ENCODE results near the gene DNAJC5G. TPM values are rescaled to one million over a fixed set of nuclear protein-coding genes. Genes with fewer than 3 reads are reported as not detected.

Gene DNAJC5G
- total RNA-seq, 5 donors from 2014 or later (not counting 1 experiment from before 2014, with no cell fraction given): not detected

- no peaks in the 10 kb centered on the region for H3K9me3 Mint-ChIP-seq
- no peaks in the 10 kb centered on the region for H3K36me3 Mint-ChIP-seq
- no peaks in the 10 kb centered on the region for H3K9me3 ChIP-seq
- no peak for DNase-seq
- POLR2A ChIA-PET: no interaction called here
- ATAC-seq (replicated peaks in 1 of 4): no peak
- peaks cover 0 to 13% of the 10 kb centered on the region in 2 experiments for H3K27me3 ChIP-seq (replicated peaks in 1 of 2; ENCODE audit: control insufficient read depth in 2 of 2, extremely low read depth in 1 of 2, insufficient read depth in 2 of 2, low read length in 1 of 2)
- no peaks in the 10 kb centered on the region for H3K4me1 ChIP-seq (ENCODE audit: control insufficient read depth in 1 of 2, extremely low read depth in 1 of 2, insufficient read depth in 2 of 2, low read length in 2 of 2)
- H3K36me3 ChIP-seq (ENCODE audit: control insufficient read depth in 2 of 2, extremely low read depth in 1 of 2, insufficient read depth in 1 of 2, low read length in 1 of 2): no peaks in the 10 kb centered on the region
- no peak overlapping the region for H3K4me3 Mint-ChIP-seq
- peaks cover 6 to 18% of the 10 kb centered on the region in 2 donors for H3K27me3 Mint-ChIP-seq
- no peak overlapping the region for H3K4me3 ChIP-seq (ENCODE audit: control insufficient read depth in 1 of 2, extremely low read depth in 1 of 2, low read length in 1 of 2)
- WGBS (ENCODE audit: insufficient coverage): 80% methylated on average over 1 of the region's 5 CpGs
- no peak overlapping the region for H3K27ac Mint-ChIP-seq
- H3K27ac ChIP-seq (ENCODE audit: low read length): no peak overlapping the region
- H3K4me1 Mint-ChIP-seq: no peaks in the 10 kb centered on the region
- CTCF ChIA-PET: no interaction called here
Measured at GRCh38 chr2:27290549-27290948, 15.3 kb downstream of the DNAJC5G start.

DNA sequence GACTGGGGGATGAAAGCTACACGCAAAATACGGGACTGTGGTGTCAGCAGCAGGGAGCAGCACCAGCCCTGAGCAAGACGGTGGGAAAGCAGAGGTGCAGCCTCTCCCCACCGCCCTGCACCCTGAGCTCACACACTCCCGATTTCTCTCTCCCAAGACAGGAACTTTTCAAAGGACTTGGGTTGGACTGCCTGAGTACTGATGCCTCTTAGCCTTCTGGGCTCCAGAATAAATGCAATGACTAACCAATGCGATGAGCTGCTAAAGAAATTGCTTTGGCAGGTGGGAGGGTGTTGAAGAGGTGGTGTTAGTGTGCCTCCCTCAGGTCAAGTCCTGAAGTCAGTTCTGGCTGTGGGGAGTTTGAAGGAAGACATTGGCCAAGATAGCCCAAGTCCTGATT, 16.6 kb downstream of the DNAJC5G start:
- 85% methylated on average over 3 of the region's 6 CpGs for WGBS (ENCODE audit: insufficient coverage)
- Mint-ChIP-seq H3K27ac (no peak overlapping the region), H3K4me3 (no peak overlapping the region), H3K9me3 (no peaks in the 10 kb centered on the region), H3K36me3 (no peaks in the 10 kb centered on the region), H3K4me1 (no peaks in the 10 kb centered on the region), H3K27me3 (peaks cover 10 to 17% of the 10 kb centered on the region in 2 donors)
- Histone ChIP-seq H3K27ac (ENCODE audit: low read length) (no peak overlapping the region), H3K4me1 (ENCODE audit: control insufficient read depth in 1 of 2, extremely low read depth in 1 of 2, insufficient read depth in 2 of 2, low read length in 2 of 2) (no peaks in the 10 kb centered on the region), H3K36me3 (ENCODE audit: control insufficient read depth in 2 of 2, extremely low read depth in 1 of 2, insufficient read depth in 1 of 2, low read length in 1 of 2) (no peaks in the 10 kb centered on the region), H3K9me3 (no peaks in the 10 kb centered on the region), H3K4me3 (ENCODE audit: control insufficient read depth in 1 of 2, extremely low read depth in 1 of 2, low read length in 1 of 2) (no peak overlapping the region), H3K27me3 (replicated peaks in 1 of 2; ENCODE audit: control insufficient read depth in 2 of 2, extremely low read depth in 1 of 2, insufficient read depth in 2 of 2, low read length in 1 of 2) (peaks cover 0 to 13% of the 10 kb centered on the region in 2 experiments)
- DNase-seq: no peak
- ChIA-PET CTCF (interaction anchor here (1.0 to 1.2 kb wide), 2 partner anchors 11 to 12 kb away, joined by 4 to 5 read pairs; no protein-coding TSS in a partner anchor), POLR2A (no interaction called here)
- no peak for ATAC-seq (replicated peaks in 1 of 4)

DNA sequence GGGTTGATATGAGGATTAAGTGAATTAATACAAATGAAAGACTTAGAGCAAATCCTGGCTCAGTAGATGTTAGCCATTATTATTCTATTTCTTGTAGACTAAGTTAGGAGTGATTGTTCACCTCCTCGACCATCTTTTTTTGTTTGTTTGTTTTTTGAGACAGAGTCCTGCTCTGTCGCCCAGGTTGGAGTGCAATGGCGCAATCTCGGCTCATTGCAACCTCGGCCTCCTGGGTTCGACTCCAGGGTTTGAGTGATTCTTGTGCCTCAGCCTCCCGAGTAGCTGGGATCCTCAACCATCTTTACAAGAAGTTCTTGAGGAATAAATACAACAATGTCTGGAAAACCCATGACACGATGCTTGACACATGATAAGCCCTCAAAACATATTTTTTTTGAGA, 19.7 kb downstream of the DNAJC5G start:
- ChIA-PET CTCF (no interaction called here), POLR2A (no interaction called here)
- Mint-ChIP-seq H3K9me3 (no peaks in the 10 kb centered on the region), H3K36me3 (no peaks in the 10 kb centered on the region), H3K4me1 (no peaks in the 10 kb centered on the region), H3K27me3 (peaks cover 17 to 25% of the 10 kb centered on the region in 2 donors), H3K27ac (no peak overlapping the region), H3K4me3 (no peak overlapping the region)
- Histone ChIP-seq H3K27me3 (replicated peaks in 1 of 2; ENCODE audit: control insufficient read depth in 2 of 2, extremely low read depth in 1 of 2, insufficient read depth in 2 of 2, low read length in 1 of 2) (peaks cover 0 to 25% of the 10 kb centered on the region in 2 experiments), H3K9me3 (no peaks in the 10 kb centered on the region), H3K4me3 (ENCODE audit: control insufficient read depth in 1 of 2, extremely low read depth in 1 of 2, low read length in 1 of 2) (no peak overlapping the region), H3K4me1 (ENCODE audit: control insufficient read depth in 1 of 2, extremely low read depth in 1 of 2, insufficient read depth in 2 of 2, low read length in 2 of 2) (no peaks in the 10 kb centered on the region), H3K36me3 (ENCODE audit: control insufficient read depth in 2 of 2, extremely low read depth in 1 of 2, insufficient read depth in 1 of 2, low read length in 1 of 2) (no peaks in the 10 kb centered on the region), H3K27ac (ENCODE audit: low read length) (no peak overlapping the region)
- 86% methylated on average over 8 of the region's 8 CpGs for WGBS (ENCODE audit: insufficient coverage)
- ATAC-seq (replicated peaks in 1 of 4) (no peak), DNase-seq (no peak)

DNA sequence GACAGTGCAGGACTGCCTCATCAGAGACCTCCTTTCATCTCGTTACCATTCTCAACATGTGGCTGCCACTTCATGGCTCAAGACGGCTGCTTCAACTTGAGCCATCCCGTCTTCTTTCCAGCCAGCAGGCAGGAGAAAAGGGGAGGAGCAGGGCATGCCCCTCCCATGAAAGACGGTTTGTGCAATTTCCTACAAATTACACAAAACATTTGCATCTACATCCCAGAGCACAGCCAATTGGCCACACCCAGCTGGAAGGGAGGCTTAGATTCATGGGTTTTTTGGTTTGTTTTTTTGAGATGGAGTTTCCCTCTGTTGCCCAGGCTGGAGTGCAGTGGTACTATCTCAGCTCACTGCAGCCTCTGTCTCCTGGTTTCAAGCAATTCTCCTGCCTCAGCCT, 21.2 kb downstream of the DNAJC5G start:
- DNase-seq (no peak), ATAC-seq (replicated peaks in 1 of 4) (no peak)
- H3K27me3 Mint-ChIP-seq: peaks cover 15 to 23% of the 10 kb centered on the region in 2 donors
- Histone ChIP-seq H3K4me1 (ENCODE audit: control insufficient read depth in 1 of 2, extremely low read depth in 1 of 2, insufficient read depth in 2 of 2, low read length in 2 of 2) (no peaks in the 10 kb centered on the region), H3K27me3 (replicated peaks in 1 of 2; ENCODE audit: control insufficient read depth in 2 of 2, extremely low read depth in 1 of 2, insufficient read depth in 2 of 2, low read length in 1 of 2) (peaks cover 0 to 25% of the 10 kb centered on the region in 2 experiments), H3K4me3 (ENCODE audit: control insufficient read depth in 1 of 2, extremely low read depth in 1 of 2, low read length in 1 of 2) (no peak overlapping the region), H3K27ac (ENCODE audit: low read length) (no peak overlapping the region), H3K36me3 (ENCODE audit: control insufficient read depth in 2 of 2, extremely low read depth in 1 of 2, insufficient read depth in 1 of 2, low read length in 1 of 2) (no peaks in the 10 kb centered on the region), H3K9me3 (no peaks in the 10 kb centered on the region)
- POLR2A ChIA-PET: no interaction called here
- no peaks in the 10 kb centered on the region for H3K4me1 Mint-ChIP-seq
- H3K36me3 Mint-ChIP-seq: no peaks in the 10 kb centered on the region
- CTCF ChIA-PET: no interaction called here
- 81% methylated on average over 3 of the region's 4 CpGs for WGBS (ENCODE audit: insufficient coverage)
- no peaks in the 10 kb centered on the region for H3K9me3 Mint-ChIP-seq
- no peak overlapping the region for H3K27ac Mint-ChIP-seq
- no peak overlapping the region for H3K4me3 Mint-ChIP-seq

- no peaks in the 10 kb centered on the region for H3K36me3 ChIP-seq (ENCODE audit: control insufficient read depth in 2 of 2, extremely low read depth in 1 of 2, insufficient read depth in 1 of 2, low read length in 1 of 2)
- no CpG with 5 or more reads among the region's 3 CpGs for WGBS (ENCODE audit: insufficient coverage)
- H3K9me3 Mint-ChIP-seq: no peaks in the 10 kb centered on the region
- peaks cover 0 to 19% of the 10 kb centered on the region in 2 experiments for H3K27me3 ChIP-seq (replicated peaks in 1 of 2; ENCODE audit: control insufficient read depth in 2 of 2, extremely low read depth in 1 of 2, insufficient read depth in 2 of 2, low read length in 1 of 2)
- H3K4me3 ChIP-seq (ENCODE audit: control insufficient read depth in 1 of 2, extremely low read depth in 1 of 2, low read length in 1 of 2): no peak overlapping the region
- no peaks in the 10 kb centered on the region for H3K36me3 Mint-ChIP-seq
- no peak overlapping the region for H3K27ac ChIP-seq (ENCODE audit: low read length)
- H3K27me3 Mint-ChIP-seq: peaks cover 11 to 18% of the 10 kb centered on the region in 2 donors
- no peaks in the 10 kb centered on the region for H3K4me1 ChIP-seq (ENCODE audit: control insufficient read depth in 1 of 2, extremely low read depth in 1 of 2, insufficient read depth in 2 of 2, low read length in 2 of 2)
- no peaks in the 10 kb centered on the region for H3K4me1 Mint-ChIP-seq
- H3K27ac Mint-ChIP-seq: no peak overlapping the region
- ChIA-PET POLR2A (no interaction called here), CTCF (no interaction called here)
- no peak for DNase-seq
- H3K9me3 ChIP-seq: no peaks in the 10 kb centered on the region
- no peak for ATAC-seq (replicated peaks in 1 of 4)
- H3K4me3 Mint-ChIP-seq: no peak overlapping the region
Measured at GRCh38 chr2:27297195-27297594, 22.0 kb downstream of the DNAJC5G start.

- DNase-seq: no peak
- ChIA-PET POLR2A (no interaction called here), CTCF (interaction anchor here in 1 of 2 donors (0.7 kb wide), 1 partner anchor 300 kb away, joined by 6 read pairs; no protein-coding TSS in a partner anchor)
- no peaks in the 10 kb centered on the region for H3K9me3 Mint-ChIP-seq
- H3K9me3 ChIP-seq: no peaks in the 10 kb centered on the region
- H3K36me3 Mint-ChIP-seq: no peaks in the 10 kb centered on the region
- H3K4me3 Mint-ChIP-seq: no peak overlapping the region
- no peak overlapping the region for H3K4me3 ChIP-seq (ENCODE audit: control insufficient read depth in 1 of 2, extremely low read depth in 1 of 2, low read length in 1 of 2)
- no peak overlapping the region for H3K27ac Mint-ChIP-seq
- H3K27me3 ChIP-seq (replicated peaks in 1 of 2; ENCODE audit: control insufficient read depth in 2 of 2, extremely low read depth in 1 of 2, insufficient read depth in 2 of 2, low read length in 1 of 2): peaks cover 0 to 18% of the 10 kb centered on the region in 2 experiments
- no peak overlapping the region for H3K27ac ChIP-seq (ENCODE audit: low read length)
- H3K4me1 Mint-ChIP-seq: peaks cover 3 to 6% (median 4%) of the 10 kb centered on the region in 3 donors
- no peak for ATAC-seq (replicated peaks in 1 of 4)
- H3K36me3 ChIP-seq (ENCODE audit: control insufficient read depth in 2 of 2, extremely low read depth in 1 of 2, insufficient read depth in 1 of 2, low read length in 1 of 2): no peaks in the 10 kb centered on the region
- 84% methylated on average over 14 of the region's 18 CpGs for WGBS (ENCODE audit: insufficient coverage)
- H3K4me1 ChIP-seq (ENCODE audit: control insufficient read depth in 1 of 2, extremely low read depth in 1 of 2, insufficient read depth in 2 of 2, low read length in 2 of 2): peaks cover 0 to 6% of the 10 kb centered on the region in 2 experiments
- peaks cover 11 to 14% of the 10 kb centered on the region in 2 donors for H3K27me3 Mint-ChIP-seq
Measured at GRCh38 chr2:27298391-27299080, 23.3 kb downstream of the DNAJC5G start.

All from T-cell (primary cell).